GM23338 (cell line): Measurements from ENCODE around the gene OR2S2. TPM values are rescaled to one million over a fixed set of nuclear protein-coding genes. Genes with fewer than 3 reads are reported as not detected.
A peak's percentile ranks its signal among the peaks of the same experiment; 100 is the strongest.

ENCODE experiments used
- ATAC-seq: fragments of 200-7000 bp; cut with Tn5 transposase; 3 replicates; pipeline ENCODE4 v1.9.1; 2020
- DNase-seq: peaks from one replicate; pipeline ENCODE4 v3.0.0-alpha.2; 2015; ENCODE audit warnings: low spot score
- H2AFZ ChIP-seq: fragments of 200-600 bp; sonication (generic); 2 replicates; pipeline ENCODE4 v1.8.0; 2016; ENCODE audit warnings: antibody characterized with exemption, mild to moderate bottlenecking, moderate library complexity
- H3F3A ChIP-seq: fragments of 200-600 bp; sonication (generic); replicated peaks from 2 replicates; pipeline ENCODE4 v1.8.0; 2017; ENCODE audit warnings: antibody characterized with exemption, mixed run types, low read depth
- H3K27ac ChIP-seq: fragments of 200-600 bp; sonication (generic); 2 replicates; pipeline ENCODE4 v1.6.1; 2016; ENCODE audit warnings: low read depth
- H3K27me3 ChIP-seq: fragments of 200-600 bp; sonication (generic); 2 replicates; pipeline ENCODE4 v1.8.0; 2016; ENCODE audit warnings: mild to moderate bottlenecking, mixed run types, moderate library complexity; ENCODE audit not compliant: insufficient read depth
- H3K36me3 ChIP-seq: fragments of 200-600 bp; sonication (generic); 2 replicates; pipeline ENCODE4 v1.8.0; 2016; ENCODE audit warnings: mild to moderate bottlenecking; ENCODE audit not compliant: insufficient read depth
- H3K4me1 ChIP-seq: fragments of 200-600 bp; sonication (generic); 2 replicates; pipeline ENCODE4 v1.8.0; 2016; ENCODE audit warnings: mild to moderate bottlenecking, moderate library complexity; ENCODE audit not compliant: insufficient read depth
- H3K4me2 ChIP-seq: fragments of 200-600 bp; sonication (generic); 2 replicates; pipeline ENCODE4 v1.7.1; 2017; ENCODE audit warnings: mixed run types
- H3K4me3 ChIP-seq: fragments of 200-600 bp; sonication (generic); 2 replicates; pipeline ENCODE4 v1.6.1; 2016; ENCODE audit warnings: mixed run types
- H3K79me2 ChIP-seq: fragments of 200-600 bp; sonication (generic); replicated peaks from 2 replicates; pipeline ENCODE4 v1.8.0; 2017; ENCODE audit warnings: mild to moderate bottlenecking; ENCODE audit not compliant: insufficient read depth
- H3K9me2 ChIP-seq: fragments of 200-600 bp; sonication (generic); 2 replicates; pipeline ENCODE4 v1.8.0; 2017; ENCODE audit not compliant: insufficient read depth
- H4K20me1 ChIP-seq: fragments of 200-600 bp; sonication (generic); replicated peaks from 2 replicates; pipeline ENCODE4 v1.8.0; 2017; ENCODE audit warnings: mild to moderate bottlenecking; ENCODE audit not compliant: insufficient read depth
- H3K27ac Mint-ChIP-seq: 2 replicates; pipeline ENCODE4 v1.8.0; 2020; ENCODE audit warnings: inconsistent platforms, mild to moderate bottlenecking, moderate library complexity, mixed read lengths
- H3K27me3 Mint-ChIP-seq: 3 replicates; pipeline ENCODE4 v1.8.0; 2022; ENCODE audit warnings: low read depth, mild to moderate bottlenecking, moderate library complexity, mixed read lengths, inconsistent platforms; ENCODE audit not compliant: insufficient read depth, poor library complexity
- H3K36me3 Mint-ChIP-seq: 3 replicates; pipeline ENCODE4 v1.8.0; 2021; ENCODE audit warnings: low read depth, mild to moderate bottlenecking, inconsistent platforms, moderate library complexity, mixed read lengths
- H3K4me1 Mint-ChIP-seq: 3 replicates; pipeline ENCODE4 v1.8.0; 2020; ENCODE audit warnings: mild to moderate bottlenecking, inconsistent platforms, mixed read lengths
- H3K4me3 Mint-ChIP-seq: 3 replicates; pipeline ENCODE4 v1.8.0; 2021; ENCODE audit warnings: moderate library complexity, mild to moderate bottlenecking, inconsistent platforms, mixed read lengths
- H3K9me3 Mint-ChIP-seq: 3 replicates; pipeline ENCODE4 v1.8.0; 2020; ENCODE audit warnings: moderate library complexity, mild to moderate bottlenecking, inconsistent platforms, mixed read lengths
- EZH2 ChIP-seq: fragments of 200-600 bp; sonication (generic); IDR thresholded peaks from one replicate; pipeline ENCODE4 v1.8.0; 2017; ENCODE audit warnings: antibody characterized with exemption, mild to moderate bottlenecking, low read depth; ENCODE audit not compliant: unreplicated experiment
- JUNB ChIP-seq: IDR thresholded peaks from one replicate; pipeline ENCODE4 v1.6.1; 2016; ENCODE audit warnings: antibody characterized with exemption; ENCODE audit not compliant: unreplicated experiment
- NANOG ChIP-seq: IDR thresholded peaks from 2 replicates; pipeline ENCODE4 v1.6.1; 2016; ENCODE audit warnings: antibody characterized with exemption, borderline replicate concordance
- ZNF114 ChIP-seq: fragments of 250-450 bp; sonication (Bioruptor Pico); IDR thresholded peaks from 2 replicates; pipeline ENCODE4 v1.5.0; 2020; ENCODE audit warnings: mild to moderate bottlenecking, moderate library complexity
- ZNF331 ChIP-seq: fragments of 250-450 bp; sonication (Bioruptor Pico); IDR thresholded peaks from 2 replicates; pipeline ENCODE4 v1.5.0; 2020; ENCODE audit warnings: low read depth, mild to moderate bottlenecking, moderate library complexity
- polyA plus RNA-seq: library from polyadenylated mRNA; unstranded; fragments of >200 nt; fragmentation: Nextera tagmentation; extraction: Ambion mirVana; gene quantifications from 2 replicates; pipeline ENCODE4 v1.2.1, GENCODE V29; 2016
- total RNA-seq: library from RNA; depleted of rRNA; stranded (reverse); fragments of >200 nt; shearing (Covaris generic); gene quantifications from 2 replicates; pipeline ENCODE4 v1.2.3, GENCODE V29; 2014
- TF ChIP-seq, protein P1 (sequence below): fragments of 250-450 bp; sonication (Bioruptor Pico); IDR thresholded peaks from 2 replicates; pipeline ENCODE4 v1.5.0; 2020; ENCODE audit warnings: mild to moderate bottlenecking, moderate library complexity
- TF ChIP-seq, protein P2 (sequence below): IDR thresholded peaks from one replicate; pipeline ENCODE4 v1.6.1; 2018; ENCODE audit warnings: antibody characterized with exemption; ENCODE audit not compliant: unreplicated experiment

OR2S2 gene
- total and polyA plus RNA-seq, 2 experiments from 2014 or later = not detected

DNA sequence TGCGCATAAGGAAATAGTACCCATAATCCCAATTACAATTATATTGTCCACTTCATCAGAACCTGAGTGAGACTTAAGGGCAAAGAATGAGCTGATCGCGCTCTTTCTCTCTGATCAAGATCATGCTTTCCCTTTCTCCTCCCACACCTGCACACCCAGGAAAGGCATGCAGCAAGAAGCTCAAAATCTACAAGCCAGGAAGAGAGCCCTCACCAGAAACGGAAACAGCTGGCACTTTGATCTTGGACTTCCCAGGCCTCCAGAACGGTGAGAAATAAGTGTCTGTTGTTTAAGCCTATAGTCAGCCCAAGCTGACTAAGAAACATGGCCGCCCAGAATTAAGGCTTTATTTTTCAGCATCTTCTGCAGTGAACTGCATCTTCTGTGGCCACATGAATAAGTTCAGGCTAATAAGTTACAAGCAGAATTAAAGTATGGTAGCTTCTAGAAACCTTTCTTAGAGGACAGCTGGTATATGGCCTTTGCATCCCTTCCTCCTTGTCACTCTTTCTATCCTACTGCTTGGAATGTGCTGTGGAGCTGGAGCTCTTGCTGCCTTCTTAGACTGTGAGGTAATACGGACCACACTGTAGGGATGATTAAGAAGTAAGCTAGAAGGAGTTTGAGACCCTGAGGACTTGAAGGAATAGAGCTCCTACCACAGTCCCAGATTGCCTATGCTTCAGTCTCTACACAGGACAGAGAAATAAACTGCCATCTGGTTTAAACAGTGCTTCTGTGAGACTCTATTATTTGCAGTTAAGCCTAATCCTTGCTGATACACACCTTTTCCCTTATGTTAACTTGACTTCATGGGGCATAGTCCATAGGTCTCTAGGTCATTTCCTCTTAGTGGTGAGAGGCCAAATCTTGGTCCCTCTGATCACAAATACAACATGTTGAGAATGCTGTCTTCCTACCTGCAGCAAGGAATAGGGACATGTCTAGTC is 17.2 kb downstream of the OR2S2 start:
- no peak for TF ChIP-seq ZNF114 (CRISPR knock-in tag)
- TF ChIP-seq EZH2 = no peak
- TF ChIP-seq, protein P1, sequence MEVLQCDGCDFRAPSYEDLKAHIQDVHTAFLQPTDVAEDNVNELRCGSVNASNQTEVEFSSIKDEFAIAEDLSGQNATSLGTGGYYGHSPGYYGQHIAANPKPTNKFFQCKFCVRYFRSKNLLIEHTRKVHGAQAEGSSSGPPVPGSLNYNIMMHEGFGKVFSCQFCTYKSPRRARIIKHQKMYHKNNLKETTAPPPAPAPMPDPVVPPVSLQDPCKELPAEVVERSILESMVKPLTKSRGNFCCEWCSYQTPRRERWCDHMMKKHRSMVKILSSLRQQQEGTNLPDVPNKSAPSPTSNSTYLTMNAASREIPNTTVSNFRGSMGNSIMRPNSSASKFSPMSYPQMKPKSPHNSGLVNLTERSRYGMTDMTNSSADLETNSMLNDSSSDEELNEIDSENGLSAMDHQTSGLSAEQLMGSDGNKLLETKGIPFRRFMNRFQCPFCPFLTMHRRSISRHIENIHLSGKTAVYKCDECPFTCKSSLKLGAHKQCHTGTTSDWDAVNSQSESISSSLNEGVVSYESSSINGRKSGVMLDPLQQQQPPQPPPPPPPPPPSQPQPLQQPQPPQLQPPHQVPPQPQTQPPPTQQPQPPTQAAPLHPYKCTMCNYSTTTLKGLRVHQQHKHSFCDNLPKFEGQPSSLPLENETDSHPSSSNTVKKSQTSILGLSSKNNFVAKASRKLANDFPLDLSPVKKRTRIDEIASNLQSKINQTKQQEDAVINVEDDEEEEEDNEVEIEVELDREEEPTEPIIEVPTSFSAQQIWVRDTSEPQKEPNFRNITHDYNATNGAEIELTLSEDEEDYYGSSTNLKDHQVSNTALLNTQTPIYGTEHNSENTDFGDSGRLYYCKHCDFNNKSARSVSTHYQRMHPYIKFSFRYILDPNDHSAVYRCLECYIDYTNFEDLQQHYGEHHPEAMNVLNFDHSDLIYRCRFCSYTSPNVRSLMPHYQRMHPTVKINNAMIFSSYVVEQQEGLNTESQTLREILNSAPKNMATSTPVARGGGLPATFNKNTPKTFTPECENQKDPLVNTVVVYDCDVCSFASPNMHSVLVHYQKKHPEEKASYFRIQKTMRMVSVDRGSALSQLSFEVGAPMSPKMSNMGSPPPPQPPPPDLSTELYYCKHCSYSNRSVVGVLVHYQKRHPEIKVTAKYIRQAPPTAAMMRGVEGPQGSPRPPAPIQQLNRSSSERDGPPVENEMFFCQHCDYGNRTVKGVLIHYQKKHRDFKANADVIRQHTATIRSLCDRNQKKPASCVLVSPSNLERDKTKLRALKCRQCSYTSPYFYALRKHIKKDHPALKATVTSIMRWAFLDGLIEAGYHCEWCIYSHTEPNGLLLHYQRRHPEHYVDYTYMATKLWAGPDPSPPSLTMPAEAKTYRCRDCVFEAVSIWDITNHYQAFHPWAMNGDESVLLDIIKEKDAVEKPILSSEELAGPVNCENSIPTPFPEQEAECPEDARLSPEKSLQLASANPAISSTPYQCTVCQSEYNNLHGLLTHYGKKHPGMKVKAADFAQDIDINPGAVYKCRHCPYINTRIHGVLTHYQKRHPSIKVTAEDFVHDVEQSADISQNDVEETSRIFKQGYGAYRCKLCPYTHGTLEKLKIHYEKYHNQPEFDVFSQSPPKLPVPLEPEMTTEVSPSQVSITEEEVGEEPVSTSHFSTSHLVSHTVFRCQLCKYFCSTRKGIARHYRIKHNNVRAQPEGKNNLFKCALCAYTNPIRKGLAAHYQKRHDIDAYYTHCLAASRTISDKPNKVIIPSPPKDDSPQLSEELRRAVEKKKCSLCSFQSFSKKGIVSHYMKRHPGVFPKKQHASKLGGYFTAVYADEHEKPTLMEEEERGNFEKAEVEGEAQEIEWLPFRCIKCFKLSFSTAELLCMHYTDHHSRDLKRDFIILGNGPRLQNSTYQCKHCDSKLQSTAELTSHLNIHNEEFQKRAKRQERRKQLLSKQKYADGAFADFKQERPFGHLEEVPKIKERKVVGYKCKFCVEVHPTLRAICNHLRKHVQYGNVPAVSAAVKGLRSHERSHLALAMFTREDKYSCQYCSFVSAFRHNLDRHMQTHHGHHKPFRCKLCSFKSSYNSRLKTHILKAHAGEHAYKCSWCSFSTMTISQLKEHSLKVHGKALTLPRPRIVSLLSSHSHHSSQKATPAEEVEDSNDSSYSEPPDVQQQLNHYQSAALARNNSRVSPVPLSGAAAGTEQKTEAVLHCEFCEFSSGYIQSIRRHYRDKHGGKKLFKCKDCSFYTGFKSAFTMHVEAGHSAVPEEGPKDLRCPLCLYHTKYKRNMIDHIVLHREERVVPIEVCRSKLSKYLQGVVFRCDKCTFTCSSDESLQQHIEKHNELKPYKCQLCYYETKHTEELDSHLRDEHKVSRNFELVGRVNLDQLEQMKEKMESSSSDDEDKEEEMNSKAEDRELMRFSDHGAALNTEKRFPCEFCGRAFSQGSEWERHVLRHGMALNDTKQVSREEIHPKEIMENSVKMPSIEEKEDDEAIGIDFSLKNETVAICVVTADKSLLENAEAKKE (CRISPR knock-in tag) = no peak
- no peak for TF ChIP-seq JUNB
- no peak for TF ChIP-seq ZNF331 (CRISPR knock-in tag)
- TF ChIP-seq, protein P2, sequence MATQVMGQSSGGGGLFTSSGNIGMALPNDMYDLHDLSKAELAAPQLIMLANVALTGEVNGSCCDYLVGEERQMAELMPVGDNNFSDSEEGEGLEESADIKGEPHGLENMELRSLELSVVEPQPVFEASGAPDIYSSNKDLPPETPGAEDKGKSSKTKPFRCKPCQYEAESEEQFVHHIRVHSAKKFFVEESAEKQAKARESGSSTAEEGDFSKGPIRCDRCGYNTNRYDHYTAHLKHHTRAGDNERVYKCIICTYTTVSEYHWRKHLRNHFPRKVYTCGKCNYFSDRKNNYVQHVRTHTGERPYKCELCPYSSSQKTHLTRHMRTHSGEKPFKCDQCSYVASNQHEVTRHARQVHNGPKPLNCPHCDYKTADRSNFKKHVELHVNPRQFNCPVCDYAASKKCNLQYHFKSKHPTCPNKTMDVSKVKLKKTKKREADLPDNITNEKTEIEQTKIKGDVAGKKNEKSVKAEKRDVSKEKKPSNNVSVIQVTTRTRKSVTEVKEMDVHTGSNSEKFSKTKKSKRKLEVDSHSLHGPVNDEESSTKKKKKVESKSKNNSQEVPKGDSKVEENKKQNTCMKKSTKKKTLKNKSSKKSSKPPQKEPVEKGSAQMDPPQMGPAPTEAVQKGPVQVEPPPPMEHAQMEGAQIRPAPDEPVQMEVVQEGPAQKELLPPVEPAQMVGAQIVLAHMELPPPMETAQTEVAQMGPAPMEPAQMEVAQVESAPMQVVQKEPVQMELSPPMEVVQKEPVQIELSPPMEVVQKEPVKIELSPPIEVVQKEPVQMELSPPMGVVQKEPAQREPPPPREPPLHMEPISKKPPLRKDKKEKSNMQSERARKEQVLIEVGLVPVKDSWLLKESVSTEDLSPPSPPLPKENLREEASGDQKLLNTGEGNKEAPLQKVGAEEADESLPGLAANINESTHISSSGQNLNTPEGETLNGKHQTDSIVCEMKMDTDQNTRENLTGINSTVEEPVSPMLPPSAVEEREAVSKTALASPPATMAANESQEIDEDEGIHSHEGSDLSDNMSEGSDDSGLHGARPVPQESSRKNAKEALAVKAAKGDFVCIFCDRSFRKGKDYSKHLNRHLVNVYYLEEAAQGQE = no peak
- no peak for TF ChIP-seq NANOG
- H4K20me1 ChIP-seq = no peaks in the 10 kb centered on the region
- peaks cover 41% of the 10 kb centered on the region for H3K27me3 ChIP-seq
- no peak overlapping the region for H3K4me3 ChIP-seq
- no peak overlapping the region for H3K27ac ChIP-seq
- H3K4me1 ChIP-seq = no peaks in the 10 kb centered on the region
- Mint-ChIP-seq H3K4me3 (no peak overlapping the region), H3K36me3 (no peaks in the 10 kb centered on the region; the same call in 2 of the 3 replicates), H3K27me3 (peaks cover 26% of the 10 kb centered on the region), H3K9me3 (peaks cover 6% of the 10 kb centered on the region; the same call in 2 of the 3 replicates), H3K4me1 (peaks cover 3% of the 10 kb centered on the region; the same call in 1 of the 3 replicates), H3K27ac (no peak overlapping the region)
- peak overlapping the region; percentile 38; the same call in 1 of the 2 replicates for H2AFZ ChIP-seq
- H3K9me2 ChIP-seq = peaks cover 6% of the 10 kb centered on the region
- no peak for ATAC-seq
- H3K79me2 ChIP-seq = no peaks in the 10 kb centered on the region
- H3K36me3 ChIP-seq = no peaks in the 10 kb centered on the region
- H3K4me2 ChIP-seq = no peak overlapping the region
- DNase-seq = no peak
- H3F3A ChIP-seq = no peaks in the 10 kb centered on the region
